AG10803 (cell line): Measurements from ENCODE around the gene ADGRB3.

Experiments used
- DNase-seq: peaks from one replicate; pipeline ENCODE4 v3.0.0; 2010; ENCODE audit warnings: low read depth
- H3K4me3 ChIP-seq: 2 replicates; pipeline ENCODE4 v1.5.1; 2011; ENCODE audit warnings: mild to moderate bottlenecking, low read length, control low read depth
- TF ChIP-seq, protein P1 (sequence below): conservative IDR thresholded peaks from 2 replicates; pipeline ENCODE4 v1.5.1; 2011; ENCODE audit warnings: mild to moderate bottlenecking, low read length, control low read depth, inconsistent platforms

The ADGRB3 gene

GRCh38 chr6:69146385-69146784 is 511.3 kb downstream of the ADGRB3 start:
- DNase-seq, result no peak
- TF ChIP-seq, protein P1, sequence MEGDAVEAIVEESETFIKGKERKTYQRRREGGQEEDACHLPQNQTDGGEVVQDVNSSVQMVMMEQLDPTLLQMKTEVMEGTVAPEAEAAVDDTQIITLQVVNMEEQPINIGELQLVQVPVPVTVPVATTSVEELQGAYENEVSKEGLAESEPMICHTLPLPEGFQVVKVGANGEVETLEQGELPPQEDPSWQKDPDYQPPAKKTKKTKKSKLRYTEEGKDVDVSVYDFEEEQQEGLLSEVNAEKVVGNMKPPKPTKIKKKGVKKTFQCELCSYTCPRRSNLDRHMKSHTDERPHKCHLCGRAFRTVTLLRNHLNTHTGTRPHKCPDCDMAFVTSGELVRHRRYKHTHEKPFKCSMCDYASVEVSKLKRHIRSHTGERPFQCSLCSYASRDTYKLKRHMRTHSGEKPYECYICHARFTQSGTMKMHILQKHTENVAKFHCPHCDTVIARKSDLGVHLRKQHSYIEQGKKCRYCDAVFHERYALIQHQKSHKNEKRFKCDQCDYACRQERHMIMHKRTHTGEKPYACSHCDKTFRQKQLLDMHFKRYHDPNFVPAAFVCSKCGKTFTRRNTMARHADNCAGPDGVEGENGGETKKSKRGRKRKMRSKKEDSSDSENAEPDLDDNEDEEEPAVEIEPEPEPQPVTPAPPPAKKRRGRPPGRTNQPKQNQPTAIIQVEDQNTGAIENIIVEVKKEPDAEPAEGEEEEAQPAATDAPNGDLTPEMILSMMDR, result no peak
- no peak overlapping the region for H3K4me3 ChIP-seq

- TF ChIP-seq, protein P1, result no peak
- no peak overlapping the region for H3K4me3 ChIP-seq
- no peak for DNase-seq
These were observed 520.4 kb downstream of the ADGRB3 start for GRCh38 chr6:69155467-69155866.

DNA sequence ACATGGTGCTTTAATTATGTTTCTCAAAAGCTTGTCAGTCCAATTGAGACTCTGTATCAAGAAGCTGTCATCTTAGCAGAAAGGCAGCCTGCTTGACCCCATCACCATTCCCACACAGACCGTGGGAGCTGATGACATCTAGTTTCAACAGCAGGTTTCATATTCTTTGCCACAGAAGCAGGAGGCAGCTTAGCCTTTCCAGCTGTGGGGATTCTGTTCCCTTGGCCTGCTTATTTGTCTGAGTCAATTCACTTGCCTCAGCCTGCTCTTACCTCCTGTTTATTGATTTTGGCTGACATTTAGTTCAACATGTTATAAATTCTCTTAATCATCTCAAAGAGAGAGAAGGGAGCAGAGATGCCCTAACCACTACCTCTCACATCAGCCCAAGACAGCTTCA is 527.7 kb downstream of the ADGRB3 start:
- no peak overlapping the region for H3K4me3 ChIP-seq
- TF ChIP-seq, protein P1, result no peak
- no peak for DNase-seq

DNA sequence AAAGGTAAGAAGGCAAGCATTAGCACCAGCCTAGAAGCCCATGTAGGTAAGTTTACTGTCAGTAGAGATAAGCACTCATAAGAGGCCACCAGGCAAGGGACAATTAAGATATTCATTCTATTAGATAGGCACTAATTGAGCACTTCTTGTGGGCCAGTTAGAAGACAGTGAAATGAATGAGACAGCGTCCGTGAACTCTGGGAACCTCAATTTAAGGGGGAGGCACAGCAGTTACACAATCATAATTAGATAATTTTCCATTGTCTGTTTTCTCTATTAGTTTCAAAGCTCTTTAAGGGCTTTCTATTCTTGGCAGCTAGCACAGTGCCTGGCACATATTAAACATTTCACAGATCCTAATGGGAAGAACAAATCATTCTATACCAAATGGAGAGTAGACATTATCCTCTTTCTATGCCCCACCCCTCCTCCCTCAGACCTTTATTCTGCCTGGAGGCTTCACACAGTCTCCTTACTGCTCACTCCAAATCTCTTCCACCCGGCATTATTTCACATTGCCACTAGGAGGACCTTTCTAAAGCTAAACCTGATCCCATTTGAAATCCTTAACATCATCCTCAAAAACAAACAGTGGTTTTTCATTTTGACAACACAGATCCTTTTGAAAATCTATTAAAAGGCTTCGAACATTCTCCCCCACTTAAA is 529.6 kb downstream of the ADGRB3 start:
- DNase-seq, result no peak
- TF ChIP-seq, protein P1, result no peak
- H3K4me3 ChIP-seq, result no peak overlapping the region

DNA sequence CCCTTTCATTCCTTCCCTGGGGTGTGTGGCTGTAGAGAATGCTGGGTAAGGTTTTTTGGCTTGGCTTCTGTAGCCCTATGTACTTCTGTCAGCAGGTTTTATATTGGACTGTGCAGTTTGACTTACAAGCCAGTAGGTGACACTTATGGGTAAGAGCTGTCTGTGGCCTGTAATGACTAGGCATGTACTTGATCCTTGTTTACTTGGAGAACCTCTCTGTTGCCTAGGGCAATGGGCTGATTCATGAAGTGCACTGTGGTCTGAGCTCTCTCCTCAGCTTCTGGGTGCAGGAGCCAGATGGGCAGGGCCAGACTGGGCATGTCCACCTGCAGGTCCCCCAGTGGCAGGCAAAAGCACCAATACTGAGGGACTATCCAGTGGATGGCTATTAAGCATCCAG is 544.6 kb downstream of the ADGRB3 start:
- H3K4me3 ChIP-seq, result no peak overlapping the region
- TF ChIP-seq, protein P1, result no peak
- no peak for DNase-seq

DNA sequence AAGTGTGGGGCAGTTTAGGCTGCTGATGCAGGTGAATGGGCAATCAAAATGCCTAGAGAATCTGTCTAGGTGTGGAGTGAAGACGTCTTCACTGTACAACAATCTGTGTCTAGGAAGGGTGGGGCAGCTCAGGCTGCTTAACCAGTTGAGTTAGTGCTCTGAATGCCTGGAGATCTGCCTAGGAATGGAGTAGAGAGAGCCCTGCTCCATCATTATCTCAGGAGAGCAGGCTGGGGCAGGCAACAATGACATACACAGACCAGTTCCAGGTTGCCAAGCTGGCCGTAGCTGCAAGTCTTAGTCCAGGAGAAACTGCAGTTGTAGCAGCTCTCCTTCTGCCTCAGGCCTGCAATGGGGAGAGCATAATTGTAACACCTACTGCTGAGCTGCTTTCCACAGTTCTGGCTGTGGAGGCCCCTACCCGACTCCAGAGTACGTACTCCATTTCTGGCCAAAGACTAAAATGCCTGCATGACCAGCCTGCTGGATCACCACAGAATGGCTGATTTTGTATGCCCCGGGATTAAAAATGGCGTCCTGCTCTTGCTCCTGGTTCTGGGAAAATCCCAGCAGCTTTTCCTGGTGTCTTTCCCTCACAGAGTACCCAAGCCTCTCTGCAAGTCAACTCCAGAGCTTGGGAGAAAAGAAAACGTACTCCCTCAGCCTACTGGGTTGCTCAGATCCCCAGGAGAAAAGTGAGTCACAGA is 545.4 kb downstream of the ADGRB3 start:
- DNase-seq, result no peak
- no peak overlapping the region for H3K4me3 ChIP-seq
- TF ChIP-seq, protein P1, result no peak

GRCh38 chr6:69181964-69182363 is 546.9 kb downstream of the ADGRB3 start:
- TF ChIP-seq, protein P1, result no peak
- DNase-seq, result no peak
- no peak overlapping the region for H3K4me3 ChIP-seq
